Vagina (tissue), 2 donors: ENCODE results near the gene TNK2.

Experiments
- POLR2AphosphoS5 ChIP-seq, 2 donors: sonication (generic); formaldehyde crosslinking; IDR thresholded peaks; one replicate each; pipeline ENCODE4 v1.9.0; 2017; ENCODE audit warnings: antibody characterized with exemption in 2 of 2, mild to moderate bottlenecking in 2 of 2, low read depth in 1 of 2; ENCODE audit not compliant: insufficient read depth in 1 of 2
- TF ChIP-seq, protein P1 (sequence below), 3 experiments: fragments of 450-650 bp in 2 of 3; fragments of 200-600 bp in 1 of 3; sonication (generic) in 1 of 3; IDR thresholded peaks; one replicate each; pipeline ENCODE4 v1.5.1; 2017 to 2019; ENCODE audit warnings: antibody characterized with exemption in 3 of 3, mild to moderate bottlenecking in 2 of 3, moderate library complexity in 2 of 3

- TF ChIP-seq, protein P1, sequence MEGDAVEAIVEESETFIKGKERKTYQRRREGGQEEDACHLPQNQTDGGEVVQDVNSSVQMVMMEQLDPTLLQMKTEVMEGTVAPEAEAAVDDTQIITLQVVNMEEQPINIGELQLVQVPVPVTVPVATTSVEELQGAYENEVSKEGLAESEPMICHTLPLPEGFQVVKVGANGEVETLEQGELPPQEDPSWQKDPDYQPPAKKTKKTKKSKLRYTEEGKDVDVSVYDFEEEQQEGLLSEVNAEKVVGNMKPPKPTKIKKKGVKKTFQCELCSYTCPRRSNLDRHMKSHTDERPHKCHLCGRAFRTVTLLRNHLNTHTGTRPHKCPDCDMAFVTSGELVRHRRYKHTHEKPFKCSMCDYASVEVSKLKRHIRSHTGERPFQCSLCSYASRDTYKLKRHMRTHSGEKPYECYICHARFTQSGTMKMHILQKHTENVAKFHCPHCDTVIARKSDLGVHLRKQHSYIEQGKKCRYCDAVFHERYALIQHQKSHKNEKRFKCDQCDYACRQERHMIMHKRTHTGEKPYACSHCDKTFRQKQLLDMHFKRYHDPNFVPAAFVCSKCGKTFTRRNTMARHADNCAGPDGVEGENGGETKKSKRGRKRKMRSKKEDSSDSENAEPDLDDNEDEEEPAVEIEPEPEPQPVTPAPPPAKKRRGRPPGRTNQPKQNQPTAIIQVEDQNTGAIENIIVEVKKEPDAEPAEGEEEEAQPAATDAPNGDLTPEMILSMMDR (IDR thresholded peaks at IDR 0.05): no peak
- TF ChIP-seq POLR2AphosphoS5 (IDR thresholded peaks at IDR 0.05; ENCODE audit: insufficient read depth in 1 of 2, low read depth in 1 of 2): peak in 1 of 2 donors; percentile 37
These were observed 13.1 kb downstream of the TNK2 start for GRCh38 chr3:195895078-195895860.
